AG09309 (cell line): ENCODE data around the gene SUPT3H.

ENCODE experiments used
- DNase-seq: peaks from one replicate; pipeline ENCODE4 v3.0.0-alpha.2; 2010; ENCODE audit warnings: low read depth
- H3K4me3 ChIP-seq: 2 replicates; pipeline ENCODE4 v1.5.1; 2011; ENCODE audit warnings: mild to moderate bottlenecking, low read depth, low read length, moderate library complexity; ENCODE audit not compliant: control insufficient read depth
- CTCF ChIP-seq: IDR thresholded peaks from 2 replicates; pipeline ENCODE4 v1.5.1; 2011; ENCODE audit warnings: mild to moderate bottlenecking, low read depth, low read length, inconsistent platforms; ENCODE audit not compliant: insufficient read depth, control insufficient read depth; ENCODE audit errors: missing control alignments

SUPT3H gene

GRCh38 chr6:45377554-45378333, at the start of gene SUPT3H:
Gene SUPT3H, minus strand, starts transcription at chr6:45377934.
- DNase-seq = peak; percentile 57
- TF ChIP-seq CTCF = peak; percentile 20
- H3K4me3 ChIP-seq = peak within 1 kb of the TSS; percentile 67

GRCh38 chr6:45426251-45426650, 48.5 kb upstream of the SUPT3H start:
- no peak for DNase-seq
- no peak overlapping the region for H3K4me3 ChIP-seq
- TF ChIP-seq CTCF = no peak

GRCh38 chr6:45424451-45424861, 46.7 kb upstream of the SUPT3H start:
- DNase-seq = no peak
- TF ChIP-seq CTCF = no peak
- peak overlapping the region; percentile 69 for H3K4me3 ChIP-seq

GRCh38 chr6:45423824-45424450, 46.2 kb upstream of the SUPT3H start:
- no peak for DNase-seq
- TF ChIP-seq CTCF = peak; percentile 3
- H3K4me3 ChIP-seq = peak overlapping the region; percentile 69

GRCh38 chr6:45423111-45423823, 45.5 kb upstream of the SUPT3H start:
- no peak for TF ChIP-seq CTCF
- DNase-seq = no peak
- H3K4me3 ChIP-seq = peak overlapping the region; percentile 69

GRCh38 chr6:45422503-45423110, 44.9 kb upstream of the SUPT3H start:
- no peak for TF ChIP-seq CTCF
- peak overlapping the region; percentile 69 for H3K4me3 ChIP-seq
- no peak for DNase-seq
